NCI-H1105 (cell line): ENCODE measurements around the gene POLE2.
"Not testable (repeated sequence)": the region's sequence is repeated elsewhere in the genome, so short reads cannot be mapped to it uniquely, and the experiment has no call there.

Experiments used
- DNase-seq: peaks from one replicate; lab custom pipeline; 2025; lab: John Stamatoyannopoulos, UW

The POLE2 gene

DNA sequence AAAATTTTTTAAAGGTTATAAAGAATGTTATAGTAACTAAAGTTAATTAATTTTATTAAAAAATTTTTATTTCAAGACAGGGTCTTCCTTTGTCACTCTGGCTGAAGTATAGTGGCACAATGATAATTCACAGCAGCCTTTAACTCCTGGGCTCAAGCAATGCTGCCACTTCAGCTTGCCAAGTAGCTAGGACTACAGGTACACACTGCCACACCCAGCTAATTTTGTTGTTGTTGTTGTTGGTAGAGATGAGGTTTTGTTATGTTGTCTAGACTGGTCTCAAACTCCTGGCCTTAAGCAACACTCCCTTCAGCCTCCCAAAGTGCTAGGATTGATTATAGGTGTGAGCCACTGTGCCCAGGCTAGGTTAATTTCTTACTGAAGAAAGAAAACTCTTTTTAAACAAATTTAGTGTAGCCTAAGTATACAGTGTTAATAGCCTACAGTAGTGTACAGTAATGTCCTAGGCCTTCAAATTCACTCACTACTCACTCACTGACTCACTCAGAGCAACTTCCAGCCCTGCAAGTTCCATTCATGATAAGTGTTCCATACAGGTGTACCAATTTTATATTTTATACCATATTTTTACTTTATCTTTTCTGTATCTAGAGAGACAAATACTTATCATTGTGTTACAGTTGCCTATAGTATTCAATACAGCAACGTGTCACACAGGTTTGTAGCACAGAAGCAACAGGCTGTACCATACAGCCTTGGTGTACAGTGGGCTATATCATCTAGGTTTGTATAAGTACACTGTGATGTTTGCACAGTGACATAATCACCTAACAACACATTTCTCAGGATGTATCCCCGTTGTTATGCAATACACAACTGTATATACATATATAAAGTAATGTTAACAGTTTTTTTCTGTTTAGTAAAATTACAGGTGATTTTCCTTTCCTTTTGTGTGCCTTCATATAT lies 28.2 kb downstream of the POLE2 start:
- no peak for DNase-seq

DNA sequence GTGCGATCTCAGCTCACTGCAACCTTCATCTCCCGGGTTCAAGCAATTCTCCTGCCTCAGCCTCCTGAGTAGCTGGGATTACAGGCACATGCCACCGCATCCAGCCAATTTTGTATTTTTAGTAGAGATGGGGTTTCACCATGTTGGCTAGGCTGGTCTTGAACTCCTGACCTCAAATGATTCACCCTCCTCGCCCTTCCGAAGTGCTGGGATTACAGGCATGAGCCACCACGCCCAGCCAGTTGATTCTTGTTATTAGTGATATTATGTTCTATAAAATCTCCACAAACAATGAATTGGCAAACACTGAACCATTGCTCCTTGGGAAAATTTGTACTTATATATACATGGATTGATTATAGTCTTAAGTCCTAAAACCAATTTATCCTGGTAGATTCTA lies 30.5 kb downstream of the POLE2 start:
- DNase-seq, result not testable (repeated sequence)

DNA sequence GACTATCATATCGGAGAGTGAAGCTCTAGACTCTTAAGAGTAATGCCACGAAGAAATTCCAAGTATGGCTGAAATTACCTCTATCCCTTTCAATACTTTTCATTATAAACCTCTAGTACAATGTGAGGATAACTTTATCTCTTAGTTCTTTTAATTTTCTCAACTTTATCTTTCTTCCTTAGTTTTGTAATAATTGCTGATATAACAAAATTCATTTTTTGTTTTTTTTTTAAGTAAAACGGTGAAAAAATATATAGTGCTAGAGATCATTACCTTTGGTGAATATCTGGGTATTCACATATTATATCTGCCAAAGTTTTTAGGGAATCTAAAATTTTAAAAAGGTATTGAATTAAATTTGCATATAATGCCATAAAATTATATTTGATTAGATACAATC lies 33.5 kb downstream of the POLE2 start:
- DNase-seq, result no peak

DNA sequence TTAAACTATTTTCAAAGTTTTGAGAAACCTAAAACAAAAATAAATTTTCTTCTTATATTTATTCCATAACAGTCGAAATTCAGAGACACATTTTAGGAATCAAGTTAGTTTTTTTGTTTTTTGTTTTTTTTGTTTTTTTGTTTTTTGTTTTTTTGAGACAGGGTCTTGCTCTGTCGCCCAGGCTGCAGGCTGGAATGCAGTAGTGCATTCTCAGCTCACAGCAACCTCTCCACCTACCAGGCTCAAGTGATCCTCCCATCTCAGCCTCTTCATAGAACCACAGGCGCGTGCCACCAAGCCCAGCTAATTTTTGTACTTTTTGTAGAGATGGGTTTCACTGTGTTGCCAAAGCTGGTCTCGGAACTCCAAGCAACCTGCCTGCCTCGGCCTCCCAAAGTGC lies 34.5 kb downstream of the POLE2 start:
- no peak for DNase-seq

DNA sequence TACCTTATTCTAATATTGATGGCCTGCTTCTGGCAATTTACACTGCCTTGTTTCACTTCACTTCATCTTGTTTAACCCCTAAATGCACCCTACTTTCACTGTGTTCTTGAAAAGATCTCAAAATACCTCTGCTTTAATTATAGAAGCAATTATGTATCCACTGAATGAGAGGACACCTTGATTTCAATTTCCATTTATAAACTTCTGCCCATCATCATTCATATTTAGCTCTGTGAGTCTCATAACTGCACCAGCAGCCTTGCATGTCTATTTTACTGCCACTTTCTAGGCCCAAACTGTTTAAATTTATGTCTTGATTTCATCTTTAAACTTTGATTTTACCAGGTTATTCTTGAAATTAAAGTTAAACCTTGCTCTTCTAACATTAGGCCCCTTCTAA lies 45.9 kb downstream of the POLE2 start:
- DNase-seq, result no peak

DNA sequence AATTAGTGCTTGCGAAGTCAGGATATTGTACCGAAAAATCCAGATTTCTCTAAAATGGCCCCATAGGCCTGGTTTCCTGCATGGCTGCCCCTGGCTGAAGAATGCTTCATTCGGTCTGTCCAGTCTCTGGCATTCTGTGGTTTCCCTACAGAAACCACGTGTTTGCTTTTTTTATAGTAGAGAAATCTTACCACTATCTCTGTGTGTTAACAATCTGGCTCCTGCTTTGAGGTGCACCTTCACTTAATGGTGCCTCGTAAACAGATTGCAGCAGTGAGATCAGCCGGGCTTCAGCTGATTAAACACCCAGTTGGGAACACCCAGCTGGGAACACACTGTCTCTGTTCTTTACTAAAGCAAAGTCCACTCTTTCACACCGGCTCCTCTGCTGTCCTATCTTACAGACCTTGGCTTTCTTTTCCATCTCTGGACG lies 46.3 kb downstream of the POLE2 start:
- no peak for DNase-seq

DNA sequence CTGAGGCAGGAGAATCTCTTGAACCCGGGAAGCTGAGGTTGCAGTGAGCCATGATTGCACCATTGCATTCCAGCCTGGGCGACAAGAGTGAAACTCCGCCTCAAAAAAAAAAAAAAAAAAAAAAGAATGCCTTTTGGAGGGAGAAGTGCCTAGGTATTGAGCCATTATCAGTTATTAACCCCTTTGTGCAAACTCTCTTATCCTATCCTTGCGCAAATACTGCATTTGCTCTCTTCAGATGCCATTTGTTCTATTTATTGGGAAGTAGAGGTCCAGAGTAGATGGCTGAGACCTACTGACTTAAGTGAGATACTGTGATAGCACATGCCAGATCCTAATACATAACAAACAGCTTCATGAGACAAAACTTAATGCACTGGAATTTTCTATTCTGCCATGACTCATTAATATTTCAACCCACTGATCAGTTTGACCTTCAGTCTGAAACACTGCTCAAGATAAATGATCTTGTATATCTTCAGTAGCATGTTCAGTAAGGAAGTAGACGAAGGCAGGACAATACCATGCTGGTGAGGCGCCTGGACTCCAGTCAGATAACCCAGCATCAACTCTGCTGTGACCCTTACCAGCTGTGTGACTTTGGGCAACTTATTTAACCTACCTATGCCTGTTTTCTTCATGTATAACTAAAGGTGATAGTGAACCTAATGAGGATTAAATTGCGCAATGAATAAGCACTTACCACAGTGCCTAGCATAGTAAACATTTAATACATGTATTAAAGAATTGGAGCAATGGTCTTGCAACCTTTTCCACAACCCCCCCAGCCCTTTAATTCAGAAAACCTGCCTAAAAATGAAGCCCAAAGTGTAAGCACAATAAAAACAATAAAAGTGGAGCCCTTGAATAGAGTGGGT lies 47.2 kb downstream of the POLE2 start:
- no peak for DNase-seq

DNA sequence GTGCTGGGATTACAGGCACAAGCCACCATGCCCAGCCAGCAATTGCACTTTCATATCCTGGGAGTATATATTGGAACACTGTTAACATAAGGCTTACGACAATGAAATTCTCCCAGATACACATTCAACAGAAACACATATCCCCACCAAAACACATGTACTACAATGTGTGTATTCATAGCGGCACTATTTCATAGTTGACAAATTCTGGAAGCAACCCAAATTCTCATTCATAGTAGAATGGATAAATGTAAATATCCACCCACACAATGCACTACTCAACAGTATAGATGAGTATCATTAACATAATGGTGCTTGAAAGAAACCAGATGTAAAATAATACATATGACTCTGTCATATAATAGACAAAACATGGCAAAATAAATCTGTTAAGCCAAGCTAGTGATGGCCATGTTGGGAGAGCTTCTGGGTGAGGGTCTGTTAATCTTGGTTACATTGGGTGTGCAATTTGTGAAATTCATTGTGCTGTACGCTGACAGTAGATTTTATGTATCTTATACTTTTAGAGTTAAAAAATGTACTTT lies 50.4 kb downstream of the POLE2 start:
- no peak for DNase-seq

DNA sequence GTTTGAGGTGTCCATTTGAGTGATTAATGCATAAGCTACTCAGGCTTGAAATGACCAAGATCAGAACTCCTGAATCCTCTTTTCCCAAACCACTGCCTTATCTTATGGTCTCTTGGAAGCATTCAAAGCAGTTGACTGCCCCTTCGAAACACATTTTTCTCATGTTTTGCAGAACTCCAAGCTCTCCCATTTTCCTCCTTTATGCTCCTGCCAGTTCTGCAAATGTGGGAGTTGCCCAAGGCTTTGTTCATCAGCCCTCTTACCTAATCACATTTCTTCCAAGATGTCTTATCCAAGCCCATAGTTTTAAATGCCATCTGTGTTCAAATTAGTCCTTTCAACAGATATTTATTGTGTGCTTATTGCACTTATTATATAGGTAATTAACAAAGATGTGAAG lies 51.1 kb downstream of the POLE2 start:
- no peak for DNase-seq

DNA sequence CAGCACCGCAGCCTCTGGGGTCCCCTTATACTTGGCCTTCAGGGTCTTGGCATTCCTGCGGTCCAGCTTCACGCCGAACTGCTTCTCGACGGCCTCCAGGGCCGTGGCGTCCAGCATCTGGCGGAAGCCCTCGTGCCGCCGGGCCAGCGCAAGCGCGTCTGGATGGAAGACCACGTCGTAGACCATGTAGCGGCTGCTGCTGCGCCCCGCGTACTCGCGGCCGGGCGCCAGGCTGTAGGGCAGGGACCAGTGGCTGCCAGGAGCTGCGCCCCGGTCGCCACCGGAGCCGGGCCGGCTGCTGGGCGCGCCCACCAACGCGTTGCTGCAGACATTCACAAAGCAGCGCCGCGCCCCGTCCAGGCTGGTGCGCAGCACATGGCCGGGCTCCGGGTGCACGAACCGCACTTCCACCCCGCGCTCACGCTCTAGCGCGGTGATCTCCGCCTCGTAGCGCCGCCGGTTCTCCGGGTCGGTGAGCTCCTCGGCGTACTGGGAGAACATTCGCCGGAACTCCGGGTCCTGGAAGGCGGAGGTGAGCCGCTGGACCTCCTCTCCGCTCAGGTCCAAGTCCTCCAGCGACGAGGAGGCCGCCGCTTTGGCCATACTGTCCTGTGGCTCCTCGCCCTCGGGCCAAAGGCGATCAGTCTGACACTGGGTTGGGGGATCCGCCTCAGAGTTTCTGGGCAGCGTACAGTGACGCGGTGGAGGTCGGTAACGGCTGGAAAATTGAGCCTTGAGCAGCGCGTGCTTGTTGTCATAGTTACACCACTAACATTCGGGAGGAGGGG lies 53.3 kb downstream of the POLE2 start, which contains the start of gene DNAAF2:
DNAAF2 (minus strand) TSS at position 698 of the 788 bp plus-strand sequence; CDS start at position 603, 95 bp downstream.
- DNase-seq, result peak; percentile 45

DNA sequence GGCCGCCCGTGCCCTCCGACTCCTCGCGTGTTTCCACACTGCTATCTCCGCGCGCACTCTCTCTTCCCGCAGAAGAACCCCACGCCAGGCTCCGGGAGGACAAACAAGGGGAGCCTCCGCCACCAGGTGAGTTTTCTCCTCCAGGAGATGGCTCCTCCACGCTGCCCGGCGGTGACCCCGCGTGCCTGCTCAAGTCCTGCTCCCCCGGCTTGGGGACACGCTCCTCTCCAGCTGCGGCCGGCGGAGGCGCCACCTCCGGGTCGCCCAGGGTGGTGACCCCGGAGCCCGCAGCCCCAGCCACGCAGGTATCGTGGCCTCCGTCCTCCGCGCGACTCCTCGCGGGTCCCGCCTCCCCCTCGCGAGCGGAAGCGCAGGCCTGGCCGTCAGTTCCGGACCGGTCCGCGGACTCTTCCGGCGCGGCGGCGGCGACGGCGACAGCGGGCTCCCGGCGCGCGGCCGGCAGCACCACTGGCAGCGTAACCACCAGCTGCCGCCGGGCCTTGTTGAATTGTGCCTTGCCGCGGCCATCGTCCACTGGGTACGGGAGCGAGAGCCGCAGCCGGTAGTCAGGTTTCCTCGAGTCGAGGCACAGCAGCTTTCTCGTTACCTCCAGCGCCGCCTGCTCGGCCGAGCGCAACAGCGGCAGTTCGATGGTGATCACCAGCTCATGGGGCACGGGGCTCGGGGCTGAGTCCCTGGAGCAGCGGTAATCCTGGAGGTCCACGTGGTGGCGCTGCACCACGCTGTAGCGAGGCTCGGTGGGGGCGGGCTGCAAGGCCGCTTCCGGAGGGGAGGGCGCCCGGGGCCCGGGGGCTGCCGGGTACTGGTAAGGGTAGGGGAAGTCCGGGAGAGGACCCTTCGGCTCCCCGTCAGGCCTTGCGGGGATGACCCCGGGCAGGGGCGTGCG lies 54.1 kb downstream of the POLE2 start:
- DNase-seq, result peak; percentile 94

DNA sequence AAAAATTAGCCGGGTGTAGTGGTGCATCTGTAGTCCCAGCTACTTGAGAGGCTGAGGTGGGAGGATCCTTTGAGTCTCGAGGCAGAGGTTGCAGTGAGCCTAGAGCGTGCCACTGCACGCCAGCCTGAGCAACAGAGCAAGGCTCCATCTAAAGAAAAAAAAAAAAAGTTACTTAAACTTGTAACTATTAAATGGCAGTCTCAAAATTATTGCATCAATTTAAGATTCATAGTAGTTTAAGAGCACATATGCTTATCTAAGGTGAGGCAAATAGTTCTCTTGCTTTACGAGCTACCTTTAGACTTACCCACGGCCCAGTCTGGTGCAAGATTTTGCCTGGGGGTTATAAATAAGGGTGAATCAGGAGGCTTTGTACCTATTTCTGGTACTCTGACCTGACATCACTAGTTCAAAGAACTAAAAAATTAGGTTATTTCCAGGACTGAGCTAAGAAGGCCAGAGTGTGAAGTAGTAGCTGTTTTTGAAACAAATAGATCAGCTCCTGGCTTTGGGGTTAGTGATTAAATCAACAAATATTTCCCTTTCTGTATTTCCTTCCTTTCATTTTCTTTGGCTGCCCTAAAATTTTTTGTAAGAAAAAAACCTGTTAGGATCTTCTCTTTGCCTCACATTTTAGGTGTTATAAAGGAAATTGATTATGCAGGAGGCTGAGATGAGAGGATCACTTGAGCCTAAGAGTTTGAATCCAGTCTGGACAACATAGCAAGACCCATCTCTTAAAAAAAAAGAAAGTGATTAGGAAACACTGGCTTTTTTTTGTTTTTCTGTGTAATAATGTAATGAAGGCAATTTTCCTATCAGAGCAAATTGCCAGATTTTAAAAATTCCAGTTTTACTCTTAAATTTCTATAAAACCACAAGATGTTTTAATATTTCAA lies 63.8 kb downstream of the POLE2 start:
- no peak for DNase-seq

DNA sequence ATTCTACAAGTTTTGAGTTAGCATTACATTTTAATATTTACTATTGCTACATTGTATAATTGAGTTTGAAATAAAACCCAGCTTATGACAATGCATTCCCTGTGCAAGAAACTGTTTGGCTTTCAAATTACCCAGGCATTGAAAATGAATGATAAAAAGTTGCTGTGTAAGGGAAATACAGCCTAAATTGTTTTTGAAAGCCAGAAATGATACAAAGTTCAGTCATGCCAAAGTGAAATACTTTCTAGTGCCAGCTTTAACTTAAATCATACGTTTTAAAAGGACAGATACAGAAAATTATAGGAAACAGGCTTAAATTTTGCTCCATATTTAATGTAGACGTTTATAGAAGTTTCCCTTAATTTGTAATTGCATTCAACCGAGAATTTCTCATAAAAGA lies 64.6 kb downstream of the POLE2 start:
- DNase-seq, result no peak

DNA sequence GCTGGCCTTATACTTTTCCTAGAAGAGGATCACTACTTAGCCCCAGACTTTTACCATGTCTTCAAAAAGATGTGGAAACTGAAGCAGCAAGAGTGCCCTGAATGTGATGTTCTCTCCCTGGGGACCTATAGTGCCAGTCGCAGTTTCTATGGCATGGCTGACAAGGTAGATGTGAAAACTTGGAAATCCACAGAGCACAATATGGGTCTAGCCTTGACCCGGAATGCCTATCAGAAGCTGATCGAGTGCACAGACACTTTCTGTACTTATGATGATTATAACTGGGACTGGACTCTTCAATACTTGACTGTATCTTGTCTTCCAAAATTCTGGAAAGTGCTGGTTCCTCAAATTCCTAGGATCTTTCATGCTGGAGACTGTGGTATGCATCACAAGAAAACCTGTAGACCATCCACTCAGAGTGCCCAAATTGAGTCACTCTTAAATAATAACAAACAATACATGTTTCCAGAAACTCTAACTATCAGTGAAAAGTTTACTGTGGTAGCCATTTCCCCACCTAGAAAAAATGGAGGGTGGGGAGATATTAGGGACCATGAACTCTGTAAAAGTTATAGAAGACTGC lies 65.9 kb downstream of the POLE2 start:
- DNase-seq, result no peak

DNA sequence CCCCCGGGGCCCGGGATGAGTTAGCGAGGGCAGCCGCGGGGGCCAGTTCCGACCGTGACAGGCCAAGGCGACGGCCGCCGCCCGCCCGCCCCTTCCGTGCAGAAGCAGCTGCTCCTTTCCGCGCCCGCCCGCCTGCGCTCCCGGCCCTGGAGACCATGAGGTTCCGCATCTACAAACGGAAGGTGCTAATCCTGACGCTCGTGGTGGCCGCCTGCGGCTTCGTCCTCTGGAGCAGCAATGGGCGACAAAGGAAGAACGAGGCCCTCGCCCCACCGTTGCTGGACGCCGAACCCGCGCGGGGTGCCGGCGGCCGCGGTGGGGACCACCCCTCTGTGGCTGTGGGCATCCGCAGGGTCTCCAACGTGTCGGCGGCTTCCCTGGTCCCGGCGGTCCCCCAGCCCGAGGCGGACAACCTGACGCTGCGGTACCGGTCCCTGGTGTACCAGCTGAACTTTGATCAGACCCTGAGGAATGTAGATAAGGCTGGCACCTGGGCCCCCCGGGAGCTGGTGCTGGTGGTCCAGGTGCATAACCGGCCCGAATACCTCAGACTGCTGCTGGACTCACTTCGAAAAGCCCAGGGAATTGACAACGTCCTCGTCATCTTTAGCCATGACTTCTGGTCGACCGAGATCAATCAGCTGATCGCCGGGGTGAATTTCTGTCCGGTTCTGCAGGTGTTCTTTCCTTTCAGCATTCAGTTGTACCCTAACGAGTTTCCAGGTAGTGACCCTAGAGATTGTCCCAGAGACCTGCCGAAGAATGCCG lies 66.7 kb downstream of the POLE2 start:
- DNase-seq, result peak; percentile 65

DNA sequence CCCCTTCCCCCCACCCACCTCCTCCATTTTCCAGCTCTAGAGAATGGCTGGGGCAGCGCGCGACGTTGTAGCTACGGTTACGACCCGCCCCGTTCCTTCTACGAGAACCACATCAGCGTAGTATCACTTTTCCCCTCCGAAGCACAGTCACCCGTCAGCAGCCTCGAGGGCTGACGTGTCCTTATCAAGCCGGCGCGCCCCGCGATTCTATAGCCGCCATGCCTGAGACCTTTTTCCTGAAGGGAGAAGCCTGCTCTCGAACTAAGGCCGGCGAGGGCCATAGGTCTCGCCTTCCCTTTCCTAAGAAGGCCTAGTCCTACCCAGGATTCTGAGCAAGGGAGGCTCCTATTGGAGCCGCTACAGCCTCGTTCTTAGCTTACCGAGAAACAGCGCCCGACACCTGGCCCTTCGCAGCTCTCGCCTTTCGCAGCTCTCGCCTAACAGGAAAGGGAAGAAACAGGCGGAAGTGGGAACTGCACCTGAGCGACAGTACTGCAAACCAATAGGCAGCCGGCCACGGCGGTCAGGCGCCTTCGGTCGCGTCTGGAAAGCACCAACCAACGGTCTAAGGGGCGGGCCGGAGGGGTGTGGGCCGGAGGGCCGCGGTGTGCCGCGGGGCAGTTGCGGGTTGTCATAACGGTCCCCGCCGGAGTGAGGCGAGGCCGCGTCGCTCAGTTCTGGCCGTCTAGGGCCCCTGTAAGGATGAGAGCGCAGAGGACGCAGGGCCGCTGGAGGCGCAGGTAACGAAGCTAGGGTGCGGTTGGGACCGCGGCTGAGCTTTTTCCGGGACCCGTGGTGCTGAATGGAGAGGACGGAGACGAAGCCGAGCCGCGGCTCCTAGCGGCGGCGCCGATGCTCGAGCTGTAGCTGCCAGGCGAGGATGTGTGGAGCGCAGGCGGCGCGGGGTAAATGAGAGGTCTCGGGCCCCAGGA lies 67.6 kb downstream of the POLE2 start, which contains the start of the genes MGAT2 and RPL36AL:
MGAT2 (plus strand) TSS at position 618 of the 932 bp plus-strand sequence. CDS start 470 bp downstream, outside the sequence.
RPL36AL (minus strand) TSS at position 445 of the 932 bp plus-strand sequence. CDS start 1,522 bp downstream, outside the sequence.
- DNase-seq, result peak; percentile 97

DNA sequence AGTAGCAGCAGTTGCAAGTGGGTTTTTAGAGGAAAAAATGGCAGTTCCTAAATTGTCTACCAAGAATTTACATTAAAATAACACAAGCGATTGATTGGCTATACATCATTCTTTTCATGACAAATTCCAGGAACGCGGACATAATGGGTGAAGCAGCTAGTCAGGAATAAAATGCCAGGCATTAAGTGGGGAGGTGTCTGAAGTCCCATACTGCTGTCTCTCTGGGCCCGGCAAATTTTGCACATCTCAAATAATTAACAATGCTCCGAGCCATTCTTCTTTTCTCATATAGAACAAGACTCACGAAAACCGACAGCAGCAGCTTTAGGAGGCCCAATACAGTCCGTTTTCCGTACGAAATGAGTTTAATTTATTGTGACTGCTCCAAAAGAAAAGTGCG lies 68.3 kb downstream of the POLE2 start:
- no peak for DNase-seq
